ENCODE results near the gene WASF3.

- no peak for TF ChIP-seq TAF1 (IDR thresholded peaks at IDR 0.05; ENCODE audit: borderline replicate concordance, insufficient read depth, low read length)
- no peak for TF ChIP-seq POLR2AphosphoS5 (IDR thresholded peaks at IDR 0.05; ENCODE audit: low read depth, low read length)
- no peak for TF ChIP-seq SIN3A (IDR thresholded peaks at IDR 0.05; ENCODE audit: borderline replicate concordance, insufficient read depth, low read length)
- TF ChIP-seq, protein P1, sequence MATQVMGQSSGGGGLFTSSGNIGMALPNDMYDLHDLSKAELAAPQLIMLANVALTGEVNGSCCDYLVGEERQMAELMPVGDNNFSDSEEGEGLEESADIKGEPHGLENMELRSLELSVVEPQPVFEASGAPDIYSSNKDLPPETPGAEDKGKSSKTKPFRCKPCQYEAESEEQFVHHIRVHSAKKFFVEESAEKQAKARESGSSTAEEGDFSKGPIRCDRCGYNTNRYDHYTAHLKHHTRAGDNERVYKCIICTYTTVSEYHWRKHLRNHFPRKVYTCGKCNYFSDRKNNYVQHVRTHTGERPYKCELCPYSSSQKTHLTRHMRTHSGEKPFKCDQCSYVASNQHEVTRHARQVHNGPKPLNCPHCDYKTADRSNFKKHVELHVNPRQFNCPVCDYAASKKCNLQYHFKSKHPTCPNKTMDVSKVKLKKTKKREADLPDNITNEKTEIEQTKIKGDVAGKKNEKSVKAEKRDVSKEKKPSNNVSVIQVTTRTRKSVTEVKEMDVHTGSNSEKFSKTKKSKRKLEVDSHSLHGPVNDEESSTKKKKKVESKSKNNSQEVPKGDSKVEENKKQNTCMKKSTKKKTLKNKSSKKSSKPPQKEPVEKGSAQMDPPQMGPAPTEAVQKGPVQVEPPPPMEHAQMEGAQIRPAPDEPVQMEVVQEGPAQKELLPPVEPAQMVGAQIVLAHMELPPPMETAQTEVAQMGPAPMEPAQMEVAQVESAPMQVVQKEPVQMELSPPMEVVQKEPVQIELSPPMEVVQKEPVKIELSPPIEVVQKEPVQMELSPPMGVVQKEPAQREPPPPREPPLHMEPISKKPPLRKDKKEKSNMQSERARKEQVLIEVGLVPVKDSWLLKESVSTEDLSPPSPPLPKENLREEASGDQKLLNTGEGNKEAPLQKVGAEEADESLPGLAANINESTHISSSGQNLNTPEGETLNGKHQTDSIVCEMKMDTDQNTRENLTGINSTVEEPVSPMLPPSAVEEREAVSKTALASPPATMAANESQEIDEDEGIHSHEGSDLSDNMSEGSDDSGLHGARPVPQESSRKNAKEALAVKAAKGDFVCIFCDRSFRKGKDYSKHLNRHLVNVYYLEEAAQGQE (IDR thresholded peaks at IDR 0.05; ENCODE audit: insufficient read depth in 1 of 2, low read depth in 2 of 2, low read length in 2 of 2), result no peak
- TF ChIP-seq FOXP2 (optimal IDR thresholded peaks at IDR 0.05; ENCODE audit: borderline replicate concordance, extremely low read depth, extremely low read length, insufficient read depth), result no peak
Observed at GRCh38 chr13:26673890-26674289, 116.4 kb downstream of the WASF3 start.
